ENCODE measurements around the gene LYRM2. TPM values are rescaled to one million over a fixed set of nuclear protein-coding genes. Genes with fewer than 3 reads are reported as not detected.
"Not testable (repeated sequence)": the region's sequence is repeated elsewhere in the genome, so short reads cannot be mapped to it uniquely, and the experiment has no call there.

LYRM2 gene
- total and polyA plus RNA-seq, 7 donors = 15.0 to 39.6 (median 25.7) TPM

DNA sequence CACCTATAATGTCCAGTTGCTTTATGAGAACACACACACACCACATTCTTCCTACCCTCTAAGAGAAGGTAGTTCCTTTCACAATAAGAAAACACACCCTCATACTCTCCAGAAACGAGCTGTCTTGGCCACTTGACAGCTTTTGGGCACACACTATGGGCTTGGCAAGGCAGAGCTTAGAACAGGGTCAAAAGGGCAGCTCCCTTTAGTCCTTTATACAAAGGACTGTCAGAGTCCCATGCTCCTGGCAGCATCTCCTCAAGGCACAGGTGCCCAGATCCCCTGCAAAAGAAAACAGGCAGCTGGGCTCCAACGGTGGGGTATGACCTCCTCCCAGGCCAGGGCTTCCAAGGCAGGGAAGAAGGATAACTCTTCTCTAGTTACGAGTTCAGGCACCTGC, 4.9 kb upstream of the LYRM2 start:
- intact Hi-C loops (cut with DNase I) = no loop called here
- Histone ChIP-seq H3K36me3 (peaks cover 0 to 56% (median 15%) of the 10 kb centered on the region in 4 donors), H3K4me3 (no peak overlapping the region), H3K4me1 (peaks cover 0 to 9% (median 7%) of the 10 kb centered on the region in 4 donors), H3K9me3 (no peaks in the 10 kb centered on the region), H3K27me3 (no peaks in the 10 kb centered on the region), H3K27ac (peak overlapping the region in 1 of 4 donors; percentile 16)
- 42 to 64% methylated on average over 3 of the region's 3 CpGs for WGBS, 2 donors
- TF ChIP-seq, protein P1, sequence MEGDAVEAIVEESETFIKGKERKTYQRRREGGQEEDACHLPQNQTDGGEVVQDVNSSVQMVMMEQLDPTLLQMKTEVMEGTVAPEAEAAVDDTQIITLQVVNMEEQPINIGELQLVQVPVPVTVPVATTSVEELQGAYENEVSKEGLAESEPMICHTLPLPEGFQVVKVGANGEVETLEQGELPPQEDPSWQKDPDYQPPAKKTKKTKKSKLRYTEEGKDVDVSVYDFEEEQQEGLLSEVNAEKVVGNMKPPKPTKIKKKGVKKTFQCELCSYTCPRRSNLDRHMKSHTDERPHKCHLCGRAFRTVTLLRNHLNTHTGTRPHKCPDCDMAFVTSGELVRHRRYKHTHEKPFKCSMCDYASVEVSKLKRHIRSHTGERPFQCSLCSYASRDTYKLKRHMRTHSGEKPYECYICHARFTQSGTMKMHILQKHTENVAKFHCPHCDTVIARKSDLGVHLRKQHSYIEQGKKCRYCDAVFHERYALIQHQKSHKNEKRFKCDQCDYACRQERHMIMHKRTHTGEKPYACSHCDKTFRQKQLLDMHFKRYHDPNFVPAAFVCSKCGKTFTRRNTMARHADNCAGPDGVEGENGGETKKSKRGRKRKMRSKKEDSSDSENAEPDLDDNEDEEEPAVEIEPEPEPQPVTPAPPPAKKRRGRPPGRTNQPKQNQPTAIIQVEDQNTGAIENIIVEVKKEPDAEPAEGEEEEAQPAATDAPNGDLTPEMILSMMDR (IDR thresholded peaks at IDR 0.05) = no peak
- TF ChIP-seq POLR2A (IDR thresholded peaks at IDR 0.05) (no peak), POLR2AphosphoS5 (IDR thresholded peaks at IDR 0.05) (no peak), EP300 (IDR thresholded peaks at IDR 0.05) (no peak)
- no peak for DNase-seq

DNA sequence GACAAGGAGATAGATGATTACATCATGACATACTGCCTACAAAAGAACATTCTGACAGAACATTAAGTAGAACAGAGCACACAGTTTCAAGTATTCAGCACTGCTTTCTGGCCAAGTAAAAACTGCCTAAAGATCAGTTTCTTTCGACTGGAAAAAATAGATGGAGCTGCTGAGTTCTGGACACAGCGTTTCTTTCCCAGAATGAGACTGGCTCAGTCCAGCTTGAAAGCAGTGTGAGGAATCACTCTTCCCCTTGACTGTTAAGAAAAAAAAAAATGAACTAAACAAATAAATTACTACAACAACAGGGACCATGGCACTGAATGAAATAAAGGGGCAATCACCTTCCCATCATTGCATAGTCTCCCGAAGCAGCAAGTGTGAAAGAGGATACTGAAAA, 4.4 kb upstream of the LYRM2 start:
- no peaks in the 10 kb centered on the region for H3K27me3 ChIP-seq
- H3K9me3 ChIP-seq = no peaks in the 10 kb centered on the region
- H3K4me3 ChIP-seq = no peak overlapping the region
- peaks cover 0 to 51% (median 13%) of the 10 kb centered on the region in 4 donors for H3K36me3 ChIP-seq
- DNase-seq = no peak
- WGBS, 2 donors = 67 to 85% methylated on average over 3 of the region's 3 CpGs
- peak overlapping the region in 1 of 4 donors; percentile 16 for H3K27ac ChIP-seq
- TF ChIP-seq, protein P1 (IDR thresholded peaks at IDR 0.05) = no peak
- TF ChIP-seq POLR2AphosphoS5 (IDR thresholded peaks at IDR 0.05) (no peak), EP300 (IDR thresholded peaks at IDR 0.05) (no peak), POLR2A (IDR thresholded peaks at IDR 0.05) (no peak)
- H3K4me1 ChIP-seq = peaks cover 0 to 10% (median 8%) of the 10 kb centered on the region in 4 donors
- intact Hi-C loops (cut with DNase I) = no loop called here

DNA sequence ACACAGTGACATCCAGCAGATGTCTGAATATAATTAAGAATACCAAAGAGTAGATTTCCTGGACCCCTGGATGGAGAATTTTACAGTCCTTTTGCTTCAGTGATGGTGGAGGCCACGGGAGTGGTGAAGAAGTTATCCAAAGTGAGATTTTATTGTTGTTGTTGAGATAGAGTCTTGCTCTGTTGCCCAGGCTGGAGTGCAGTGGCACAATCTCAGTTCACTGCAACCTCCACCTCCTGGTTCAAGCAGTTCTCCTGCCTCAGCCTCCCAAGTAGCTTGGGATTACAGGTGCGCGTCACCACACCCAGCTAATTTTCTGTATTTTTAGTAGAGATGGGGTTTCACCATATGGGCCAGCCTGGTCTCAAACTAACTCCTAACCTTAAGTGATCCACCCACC, 3.0 kb upstream of the LYRM2 start:
- Histone ChIP-seq H3K36me3 (peaks cover 0 to 38% (median 7%) of the 10 kb centered on the region in 4 donors), H3K4me1 (peaks cover 0 to 18% (median 16%) of the 10 kb centered on the region in 4 donors)
- WGBS, 2 donors = 97% methylated on average over 3 of the region's 3 CpGs

DNA sequence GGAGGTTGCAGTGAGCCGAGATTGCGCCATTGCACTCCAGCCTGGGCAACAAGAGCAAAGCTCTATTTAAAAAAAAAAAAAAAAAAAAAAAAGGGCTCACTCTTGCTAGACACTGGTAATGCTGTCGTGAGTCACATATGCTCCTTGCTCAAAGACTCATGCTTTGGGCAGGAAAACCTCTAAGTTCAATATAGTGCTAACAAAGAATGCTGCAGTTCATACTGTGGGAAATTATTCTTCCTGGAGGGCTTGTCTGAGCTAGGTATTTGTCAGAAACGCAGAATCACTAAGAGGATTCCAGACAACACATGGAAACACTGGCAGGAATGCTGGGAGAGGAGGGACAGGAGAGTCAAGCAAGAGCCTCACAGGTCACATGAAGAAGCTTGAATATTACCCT, 2.3 kb upstream of the LYRM2 start:
- intact Hi-C loops (cut with DNase I) = no loop called here
- H3K4me1 ChIP-seq = peaks cover 0 to 18% (median 16%) of the 10 kb centered on the region in 4 donors
- no peaks in the 10 kb centered on the region for H3K9me3 ChIP-seq
- peaks cover 0 to 39% (median 5%) of the 10 kb centered on the region in 4 donors for H3K36me3 ChIP-seq
- DNase-seq = no peak
- no peak for TF ChIP-seq POLR2A (IDR thresholded peaks at IDR 0.05)
- no peak for TF ChIP-seq EP300 (IDR thresholded peaks at IDR 0.05)
- no peak for TF ChIP-seq POLR2AphosphoS5 (IDR thresholded peaks at IDR 0.05)
- TF ChIP-seq, protein P1 (IDR thresholded peaks at IDR 0.05) = no peak
- no peak overlapping the region for H3K27ac ChIP-seq
- WGBS, 2 donors = 96 to 97% methylated on average over 4 of the region's 4 CpGs
- no peaks in the 10 kb centered on the region for H3K27me3 ChIP-seq
- no peak overlapping the region for H3K4me3 ChIP-seq

More for the DNA sequence above, 3.0 kb upstream of the LYRM2 start:
- DNase-seq; H3K27ac ChIP-seq; H3K27me3 ChIP-seq; H3K9me3 ChIP-seq; H3K4me3 ChIP-seq; intact Hi-C loops (cut with DNase I): not testable (repeated sequence)

DNA sequence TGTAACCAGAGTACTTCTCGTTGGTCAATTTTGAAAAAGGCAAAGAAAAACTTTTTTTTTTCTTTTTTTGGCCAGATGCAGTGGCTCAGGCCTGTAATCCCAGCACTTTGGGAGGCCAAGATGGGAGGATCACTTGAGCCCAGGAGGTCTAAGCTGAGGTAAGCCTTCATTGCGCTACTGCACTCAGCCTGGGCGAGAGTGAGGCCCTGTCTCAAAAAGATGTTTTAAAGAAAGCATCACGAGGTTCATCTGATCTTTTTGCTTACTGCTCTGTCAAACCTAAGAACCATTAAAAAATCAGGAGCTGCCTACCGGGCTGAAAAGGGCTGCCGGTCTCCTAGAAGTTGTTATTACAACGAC, 607 bp downstream of the LYRM2 start:
- 4 to 14% methylated on average over 7 of the region's 7 CpGs for WGBS, 2 donors
- TF ChIP-seq POLR2AphosphoS5 (IDR thresholded peaks at IDR 0.05) (no peak), EP300 (IDR thresholded peaks at IDR 0.05) (no peak), POLR2A (IDR thresholded peaks at IDR 0.05) (no peak)
- TF ChIP-seq, protein P1 (IDR thresholded peaks at IDR 0.05) = no peak
- Histone ChIP-seq H3K4me3 (peak overlapping the region; percentile 54 to 78 (median 64)), H3K9me3 (no peaks in the 10 kb centered on the region), H3K36me3 (peaks cover 0 to 24% (median 3%) of the 10 kb centered on the region in 4 donors), H3K27ac (peak overlapping the region; percentile 88 to 93 (median 92)), H3K4me1 (peaks cover 0 to 18% (median 16%) of the 10 kb centered on the region in 4 donors), H3K27me3 (no peaks in the 10 kb centered on the region)
- intact Hi-C loops (cut with DNase I) = loop anchor here (5.0 kb wide), 2 partner anchors 189 to 1936 kb away; partner anchors contain the start of genes AKIRIN2 and CASP8AP2
- no peak for DNase-seq

DNA sequence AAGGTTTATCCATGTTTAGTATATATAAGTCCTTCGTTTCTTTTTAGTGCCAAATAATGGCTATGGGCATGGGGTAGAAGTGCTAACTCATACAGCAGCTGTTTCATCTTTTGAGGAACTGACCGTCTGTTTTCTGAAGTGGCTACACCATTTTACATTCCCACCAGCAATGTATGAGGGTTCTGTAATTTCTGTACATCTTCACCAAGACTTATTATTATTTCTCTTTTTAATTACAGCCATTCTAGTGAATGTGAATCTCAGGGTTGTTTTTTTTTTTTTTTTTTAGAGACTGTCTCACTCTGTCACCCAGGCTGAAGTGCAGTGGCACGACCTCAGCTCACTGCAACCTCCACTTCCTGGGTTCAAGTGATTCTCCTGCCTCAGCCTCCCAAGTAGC, 2.1 kb downstream of the LYRM2 start:
- DNase-seq, H3K27me3 ChIP-seq, H3K4me3 ChIP-seq, H3K27ac ChIP-seq, H3K9me3 ChIP-seq: not testable (repeated sequence)
- peaks cover 0 to 16% (median 3%) of the 10 kb centered on the region in 4 donors for H3K36me3 ChIP-seq
- WGBS, 2 donors = 97 to 98% methylated on average over 3 of the region's 3 CpGs
- H3K4me1 ChIP-seq = peaks cover 0 to 18% (median 16%) of the 10 kb centered on the region in 4 donors
- intact Hi-C loops (cut with DNase I) = loop anchor here (5.0 kb wide), 2 partner anchors 191 to 1934 kb away; partner anchors contain the start of genes AKIRIN2 and CASP8AP2
